ENCODE results near the gene CEACAM19. TPM values are rescaled to one million over a fixed set of nuclear protein-coding genes. Genes with fewer than 3 reads are reported as not detected.

The CEACAM19 gene
- total RNA-seq, 2 donors from 2014 or later: 3.4 to 6.2 TPM

DNA sequence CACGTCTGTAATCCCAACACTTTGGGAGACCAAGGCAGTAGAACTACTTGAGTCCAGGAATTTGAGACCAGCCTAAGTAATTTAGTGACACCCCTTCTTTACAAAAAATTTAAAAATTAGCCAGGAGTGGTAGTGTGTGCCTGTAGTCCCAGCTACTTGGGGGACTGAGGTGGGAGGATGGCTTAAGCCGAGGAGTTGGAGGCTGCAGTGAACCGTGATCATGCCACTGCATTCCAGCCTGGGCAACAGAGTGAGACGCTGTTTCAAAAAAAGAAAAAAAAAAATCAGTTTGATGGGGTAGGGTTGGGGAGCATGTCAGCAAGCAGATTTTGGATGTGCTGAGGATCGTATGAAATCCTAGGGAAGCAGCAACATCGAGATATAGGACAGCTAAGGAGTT is 4.2 kb downstream of the CEACAM19 start:
- TF ChIP-seq CTCF (IDR thresholded peaks at IDR 0.05): no peak
- H3K36me3 ChIP-seq: no peaks in the 10 kb centered on the region

DNA sequence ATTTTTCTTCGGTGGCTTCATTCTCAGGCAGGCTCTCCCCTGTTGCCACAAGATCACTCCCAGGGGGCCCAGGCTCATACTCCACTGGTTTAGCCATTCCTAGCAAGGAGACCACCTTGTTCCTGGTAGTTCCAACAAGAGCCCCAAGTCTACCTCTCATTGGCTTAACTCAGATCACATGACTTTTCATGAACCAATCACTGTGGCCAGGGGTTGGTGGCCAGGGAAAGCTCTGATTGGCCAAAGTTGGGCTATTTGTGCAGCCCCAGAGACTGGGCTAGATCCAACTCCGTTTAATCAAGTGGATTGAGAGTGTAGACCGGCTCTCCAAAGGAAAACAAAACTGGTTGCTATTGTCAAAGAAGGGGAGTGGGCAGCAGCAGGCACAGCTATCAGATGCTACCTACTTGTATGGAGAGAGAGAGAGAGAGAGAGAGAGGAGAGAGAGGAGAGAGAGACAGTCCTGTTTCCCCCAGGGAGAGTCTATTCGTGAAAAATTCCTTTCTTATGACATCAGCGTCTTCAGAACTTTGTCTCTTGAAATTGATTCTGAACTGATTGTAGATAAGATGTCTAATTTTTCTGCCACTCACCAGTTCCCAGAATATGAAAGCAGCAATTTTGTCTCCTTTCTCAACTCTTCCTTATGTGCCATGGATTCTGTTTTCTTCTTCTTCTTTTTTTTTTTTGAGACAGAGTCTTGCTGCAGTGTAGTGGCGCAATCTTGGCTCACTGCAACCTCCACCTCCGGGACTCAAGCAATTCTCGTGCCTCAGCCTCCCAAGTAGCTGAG is 5.9 kb downstream of the CEACAM19 start:
- no peaks in the 10 kb centered on the region for H3K9me3 ChIP-seq
- ATAC-seq (ENCODE audit: insufficient number of reproducible peaks, low FRiP score, low read depth): no peak
- H3K27me3 ChIP-seq (replicated peaks; ENCODE audit: insufficient read depth): no peaks in the 10 kb centered on the region
- TF ChIP-seq CTCF (IDR thresholded peaks at IDR 0.05): no peak
- H3K4me3 ChIP-seq: no peak overlapping the region
- no peak overlapping the region for H3K27ac ChIP-seq
- H3K4me1 ChIP-seq (ENCODE audit: control insufficient read depth in 1 of 2, low read depth in 2 of 2): no peaks in the 10 kb centered on the region
- peaks cover 2% of the 10 kb centered on the region for H3K36me3 ChIP-seq
- DNase-seq (ENCODE audit: low spot score): no peak

More for the DNA sequence above, 4.2 kb downstream of the CEACAM19 start:
- no peaks in the 10 kb centered on the region for H3K9me3 ChIP-seq
- H3K27ac ChIP-seq: no peak overlapping the region
- no peak for ATAC-seq (ENCODE audit: insufficient number of reproducible peaks, low FRiP score, low read depth)
- DNase-seq (ENCODE audit: low spot score): no peak
- H3K4me1 ChIP-seq (ENCODE audit: control insufficient read depth in 1 of 2, low read depth in 2 of 2): no peaks in the 10 kb centered on the region
- H3K27me3 ChIP-seq (replicated peaks; ENCODE audit: insufficient read depth): no peaks in the 10 kb centered on the region
- H3K4me3 ChIP-seq: no peak overlapping the region

DNA sequence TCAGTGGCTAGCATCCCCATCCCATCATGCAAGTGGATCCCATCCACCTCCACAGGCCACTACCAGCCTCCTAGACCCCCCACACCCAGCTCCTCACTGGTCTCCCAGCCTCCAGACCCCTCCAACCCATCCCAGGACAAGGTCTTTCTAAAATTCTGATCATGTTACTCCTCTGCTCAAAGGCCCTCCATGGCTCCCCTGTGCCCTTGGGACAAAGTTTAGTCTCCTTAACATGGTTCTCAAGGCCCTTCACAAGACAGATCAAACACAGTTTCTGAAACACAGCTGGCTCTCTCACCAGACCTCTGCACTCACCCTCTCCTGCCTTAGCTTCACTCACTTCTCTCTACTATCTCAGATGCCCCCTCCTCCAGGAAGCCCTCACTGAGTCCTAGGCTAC is 9.3 kb downstream of the CEACAM19 start:
- Histone ChIP-seq H3K4me3 (no peak overlapping the region), H3K4me1 (ENCODE audit: control insufficient read depth in 1 of 2, low read depth in 2 of 2) (peaks cover 0 to 8% of the 10 kb centered on the region in 2 donors), H3K27ac (no peak overlapping the region), H3K36me3 (peaks cover 2% of the 10 kb centered on the region), H3K9me3 (no peaks in the 10 kb centered on the region), H3K27me3 (replicated peaks; ENCODE audit: insufficient read depth) (no peaks in the 10 kb centered on the region)
- TF ChIP-seq CTCF (IDR thresholded peaks at IDR 0.05): no peak
- no peak for DNase-seq (ENCODE audit: low spot score)
- ATAC-seq (ENCODE audit: insufficient number of reproducible peaks, low FRiP score, low read depth): no peak

DNA sequence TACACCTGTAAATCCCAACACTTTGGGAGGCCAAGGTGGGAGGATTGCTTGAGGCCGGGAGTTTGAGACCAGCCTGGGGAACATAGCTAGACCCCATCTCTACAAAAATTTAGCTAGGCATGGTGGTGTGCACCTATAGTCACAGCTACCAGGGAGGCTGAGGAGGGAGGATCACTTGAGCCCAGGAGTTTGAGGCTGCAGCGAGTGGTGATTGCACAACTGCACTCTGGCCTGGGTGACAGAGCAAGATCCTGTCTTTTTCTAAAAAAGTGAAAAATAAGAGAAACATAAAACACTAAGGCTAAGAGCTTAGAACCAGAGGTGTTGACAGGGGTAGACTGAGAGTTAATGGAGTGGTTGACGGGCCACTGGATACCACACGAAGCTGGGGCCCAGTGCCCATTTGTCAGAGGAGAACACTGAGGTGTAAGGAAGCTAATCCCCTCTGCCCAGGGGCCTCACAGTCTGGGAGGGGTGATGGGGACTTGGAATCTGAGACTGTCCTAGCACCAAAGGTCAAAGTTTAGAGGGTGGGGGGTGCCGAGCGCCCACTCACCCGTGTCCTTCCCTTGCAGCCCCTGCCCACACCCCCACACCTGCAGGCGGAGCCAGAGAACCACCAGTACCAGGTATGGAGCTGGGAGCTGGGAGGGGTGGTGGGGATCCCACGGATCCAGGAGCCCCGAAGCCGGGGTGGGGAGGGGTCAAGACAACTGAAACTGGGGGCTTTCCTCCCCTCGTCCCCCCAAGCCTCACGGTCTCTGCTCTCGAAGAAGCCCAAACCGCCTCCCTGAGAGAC is 10.9 kb downstream of the CEACAM19 start:
- Histone ChIP-seq H3K27me3 (replicated peaks; ENCODE audit: insufficient read depth) (no peaks in the 10 kb centered on the region), H3K36me3 (peaks cover 2% of the 10 kb centered on the region), H3K9me3 (no peaks in the 10 kb centered on the region), H3K4me1 (ENCODE audit: control insufficient read depth in 1 of 2, low read depth in 2 of 2) (peaks cover 0 to 10% of the 10 kb centered on the region in 2 donors), H3K27ac (no peak overlapping the region), H3K4me3 (no peak overlapping the region)
- no peak for ATAC-seq (ENCODE audit: insufficient number of reproducible peaks, low FRiP score, low read depth)
- DNase-seq (ENCODE audit: low spot score): no peak
- TF ChIP-seq CTCF (IDR thresholded peaks at IDR 0.05): no peak

DNA sequence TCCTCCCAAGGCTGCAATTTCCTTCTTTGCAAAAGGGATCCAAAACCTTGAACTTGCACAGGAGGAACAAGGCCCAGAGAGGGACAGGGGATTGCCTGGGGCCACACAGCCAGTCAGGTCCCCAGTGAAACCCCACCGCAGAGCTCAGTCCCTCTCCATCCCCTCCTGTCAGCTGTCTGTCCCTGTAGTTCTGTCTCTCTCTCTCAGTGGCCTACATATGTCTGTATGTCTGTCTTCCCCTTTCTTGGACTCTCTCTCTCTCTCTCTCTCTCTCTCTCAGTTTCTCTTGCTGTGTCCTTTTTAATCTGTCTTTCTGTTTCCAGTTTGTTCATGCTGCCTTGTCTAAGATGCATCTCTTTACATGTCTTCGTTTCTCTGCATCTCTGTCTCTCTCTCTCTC is 11.5 kb downstream of the CEACAM19 start:
- DNase-seq (ENCODE audit: low spot score) (no peak), ATAC-seq (ENCODE audit: insufficient number of reproducible peaks, low FRiP score, low read depth) (no peak)
- no peak for TF ChIP-seq CTCF (IDR thresholded peaks at IDR 0.05)
- Histone ChIP-seq H3K4me1 (ENCODE audit: control insufficient read depth in 1 of 2, low read depth in 2 of 2) (peaks cover 0 to 10% of the 10 kb centered on the region in 2 donors), H3K9me3 (no peaks in the 10 kb centered on the region), H3K27ac (no peak overlapping the region), H3K27me3 (replicated peaks; ENCODE audit: insufficient read depth) (no peaks in the 10 kb centered on the region), H3K36me3 (peaks cover 2% of the 10 kb centered on the region), H3K4me3 (no peak overlapping the region)

All from thoracic aorta (tissue), 2 donors.